ENCODE measurements around the gene AGR2.
A peak's percentile ranks its signal among the peaks of the same experiment; 100 is the strongest.
"Not testable (repeated sequence)": the region's sequence is repeated elsewhere in the genome, so short reads cannot be mapped to it uniquely, and the experiment has no call there.

Gene AGR2

DNA sequence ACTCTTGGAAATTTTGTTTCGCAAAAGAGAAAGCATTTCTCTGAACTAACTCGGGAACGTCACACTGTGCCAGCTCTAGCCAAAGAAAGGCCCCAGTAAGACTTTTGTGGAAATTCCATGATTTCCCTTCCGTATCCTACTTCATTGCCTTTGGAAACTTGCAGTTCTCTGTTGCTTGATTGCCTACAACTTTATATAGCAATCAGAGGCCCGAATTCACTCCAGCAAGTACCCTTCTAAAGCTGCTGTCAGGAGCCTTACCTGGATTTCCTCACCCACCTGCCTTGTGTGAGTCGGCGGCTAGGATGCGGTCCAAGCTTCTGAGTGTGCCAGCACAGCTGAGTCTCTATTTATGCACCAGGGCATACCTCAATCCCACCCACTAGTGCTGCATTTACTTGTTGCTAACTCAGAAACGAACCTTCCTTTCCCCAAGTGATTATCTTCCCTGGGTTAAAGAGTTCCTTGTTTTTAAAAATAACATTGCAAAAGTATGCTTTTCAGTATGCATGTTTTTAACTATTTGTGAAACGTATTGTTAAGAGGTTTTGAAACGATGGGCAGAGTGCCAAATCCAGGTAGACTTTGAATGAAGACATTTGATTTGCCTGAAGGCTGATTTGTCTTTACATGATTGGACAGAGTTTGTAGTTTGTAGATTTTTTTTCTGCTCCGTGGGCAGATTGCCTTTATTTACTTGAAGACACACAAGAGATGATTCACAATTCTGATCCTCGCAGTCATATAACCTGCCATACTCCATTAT is at the start of gene AGR2:
Gene AGR2, minus strand, starts transcription at position 326 of the 766 bp plus-strand sequence. CDS start 3,203 bp downstream, outside the sequence.
- DNase-seq: no peak

DNA sequence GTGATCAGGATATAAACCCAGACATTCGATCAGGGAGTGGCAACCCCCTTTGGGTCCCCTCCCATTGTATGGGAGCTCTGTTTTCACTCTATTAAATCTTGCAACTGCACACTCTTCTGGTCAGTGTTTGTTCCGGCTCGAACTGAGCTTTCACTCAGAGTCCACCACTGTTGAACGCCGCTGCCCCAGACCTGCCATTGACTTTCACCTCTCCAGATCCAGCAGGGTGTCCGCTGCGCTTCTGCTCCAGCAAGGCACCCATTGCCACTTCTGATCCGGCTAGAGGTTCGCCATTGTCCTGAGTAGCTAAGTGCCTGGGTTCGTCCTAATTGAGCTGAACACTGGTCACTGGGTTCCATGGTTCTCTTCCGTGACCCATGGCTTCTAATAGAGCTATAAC is 48.4 kb upstream of the AGR2 start:
- not testable (repeated sequence) for DNase-seq

- DNase-seq: peak; percentile 51
Observed at GRCh38 chr7:16851829-16852228, 47.0 kb upstream of the AGR2 start.

GRCh38 chr7:16850614-16851466 is 46.0 kb upstream of the AGR2 start:
- DNase-seq: no peak

DNA sequence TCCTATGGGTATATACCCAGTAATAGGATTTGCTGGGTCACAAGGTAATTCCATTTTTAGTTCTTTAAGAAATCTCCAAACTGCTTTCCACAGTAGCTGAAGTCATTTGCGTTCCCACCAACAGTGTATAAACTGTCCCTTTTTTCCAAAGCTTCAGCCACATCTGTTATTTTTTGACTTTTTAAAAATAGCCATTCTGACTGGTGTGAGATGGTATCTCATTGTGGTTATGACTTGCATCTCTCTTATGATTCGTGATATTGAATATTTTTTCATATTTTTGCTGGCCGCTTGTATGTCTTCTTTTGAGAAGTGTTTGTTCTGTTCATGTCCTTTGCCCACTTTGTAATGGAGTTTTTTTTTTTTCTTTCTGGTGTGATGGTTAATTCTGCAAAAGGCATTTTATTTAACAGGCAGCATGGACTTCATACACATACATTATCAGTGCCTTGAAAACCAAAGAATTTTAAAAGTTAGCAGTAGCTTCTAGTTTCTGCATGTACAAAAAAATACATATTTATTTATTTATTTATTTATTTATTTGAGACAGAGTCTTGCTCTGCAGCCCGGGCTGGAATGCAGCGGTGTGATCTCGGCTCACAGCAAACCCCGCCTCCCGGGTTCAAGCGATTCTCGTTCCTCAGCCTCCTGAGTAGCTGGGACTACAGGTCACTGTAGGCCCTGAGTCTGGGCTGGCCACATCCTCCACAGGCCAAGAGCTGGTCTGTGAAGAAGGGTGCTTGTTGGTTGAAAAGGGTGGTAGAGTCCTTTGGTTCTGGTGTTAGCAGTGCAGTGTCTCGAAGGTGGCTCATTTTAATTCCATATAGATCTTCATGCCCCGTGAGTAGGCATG is 44.7 kb upstream of the AGR2 start:
- DNase-seq: no peak

GRCh38 chr7:16847381-16847860 is 42.6 kb upstream of the AGR2 start:
- no peak for DNase-seq

- DNase-seq: no peak
Observed at GRCh38 chr7:16846601-16847165, 41.9 kb upstream of the AGR2 start.

DNA sequence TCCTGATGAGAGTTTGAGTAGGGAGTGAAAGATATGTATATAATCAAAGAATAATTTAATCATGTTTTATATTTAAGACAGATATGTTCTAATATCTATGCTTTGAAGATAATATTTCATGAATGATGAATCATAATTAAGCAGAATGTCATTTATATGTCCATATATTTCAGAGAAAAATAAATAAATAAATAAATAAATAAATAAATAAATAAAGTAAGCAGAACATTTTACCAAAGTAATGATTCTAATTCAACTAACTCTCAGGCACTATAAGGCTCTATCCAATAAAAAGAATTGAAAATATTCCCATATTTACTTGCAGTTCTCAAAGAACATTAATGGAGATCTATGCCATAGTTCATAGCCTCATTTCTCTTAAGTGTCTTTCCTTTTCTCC is 40.9 kb upstream of the AGR2 start:
- DNase-seq: no peak

DNA sequence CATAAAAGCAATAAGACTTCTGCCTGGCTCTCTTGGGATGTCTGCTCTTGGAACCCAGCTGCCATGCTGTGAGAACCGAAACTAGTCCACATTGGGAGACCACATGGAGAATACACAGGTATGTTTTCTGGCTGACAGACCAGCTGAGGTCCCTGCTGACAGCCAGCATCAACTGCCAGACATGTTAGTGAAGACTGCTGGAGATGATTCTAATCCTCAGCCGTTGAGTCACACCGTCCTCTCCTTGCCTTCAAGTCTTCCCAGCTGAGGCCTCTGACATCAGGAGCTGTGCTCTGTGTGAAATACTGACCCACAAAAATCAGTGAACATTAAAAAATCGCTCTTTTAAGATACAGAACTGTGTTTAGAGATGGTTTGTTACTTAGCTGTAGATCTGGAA is 36.9 kb upstream of the AGR2 start:
- no peak for DNase-seq

GRCh38 chr7:16840094-16840493 is 35.3 kb upstream of the AGR2 start:
- no peak for DNase-seq

DNA sequence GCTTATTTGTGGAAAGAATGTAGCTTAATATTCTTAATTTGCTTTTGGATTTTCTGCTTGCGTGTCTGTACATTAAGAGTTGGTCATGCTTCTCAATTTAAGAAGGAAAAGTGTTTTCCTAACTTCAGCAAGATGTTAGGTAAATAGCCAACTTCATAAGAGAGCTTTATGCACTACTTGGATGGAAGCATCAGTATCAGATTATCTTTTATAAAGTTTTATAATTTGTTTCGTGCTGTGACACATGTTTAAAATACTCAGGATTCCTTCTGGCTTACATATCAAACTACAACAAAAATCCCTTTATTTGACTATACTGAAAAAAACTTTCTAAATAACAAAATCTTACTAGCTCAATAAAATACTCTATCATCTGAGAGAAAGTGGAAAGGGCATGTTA is 34.8 kb upstream of the AGR2 start:
- DNase-seq: no peak

DNA sequence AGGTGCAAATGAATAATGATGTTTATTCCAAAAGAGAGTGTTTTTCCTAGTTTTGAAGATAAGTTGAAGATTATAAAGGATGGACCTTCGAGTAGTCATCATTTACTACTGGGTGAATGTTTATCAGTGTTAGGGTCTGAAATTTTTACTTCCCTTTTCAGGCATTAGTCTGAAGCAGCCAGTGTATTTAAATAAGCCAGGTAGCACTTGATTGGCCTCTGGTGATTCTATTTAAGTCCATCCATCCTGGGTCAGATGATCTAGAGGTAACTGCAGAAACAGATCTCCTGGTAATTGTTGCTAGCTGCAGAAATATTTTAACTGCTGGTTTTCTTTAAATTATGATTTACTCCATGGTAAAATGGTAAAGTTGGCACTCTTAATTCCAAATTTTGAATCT is 34.1 kb upstream of the AGR2 start:
- no peak for DNase-seq

GRCh38 chr7:16838386-16838785 is 33.6 kb upstream of the AGR2 start:
- DNase-seq: no peak

GRCh38 chr7:16836481-16836880 is 31.7 kb upstream of the AGR2 start:
- DNase-seq: no peak

GRCh38 chr7:16833373-16833772 is 28.6 kb upstream of the AGR2 start:
- DNase-seq: no peak

DNA sequence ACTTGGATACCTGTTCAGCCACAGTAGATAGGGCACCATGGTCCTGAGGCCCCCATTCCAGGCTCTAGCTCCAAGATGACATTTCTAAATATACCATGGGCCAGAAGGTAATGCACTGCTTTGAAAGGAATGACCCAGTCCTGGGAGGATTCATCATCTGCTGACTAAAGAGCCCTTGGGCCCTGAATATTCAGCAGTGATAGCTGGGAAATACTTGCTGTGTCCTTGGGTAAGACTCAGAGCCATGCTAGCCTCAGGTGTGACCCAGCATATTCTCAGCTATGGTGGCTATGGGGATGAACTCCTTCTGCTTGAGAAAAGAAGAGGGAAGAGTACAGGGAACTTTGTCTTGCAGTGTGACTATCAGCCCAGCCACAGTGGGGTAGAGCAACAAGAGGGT is 21.3 kb upstream of the AGR2 start:
- no peak for DNase-seq

GRCh38 chr7:16822029-16822428 is 17.2 kb upstream of the AGR2 start:
- DNase-seq: no peak

GRCh38 chr7:16818732-16819131 is 13.9 kb upstream of the AGR2 start:
- DNase-seq: no peak

GRCh38 chr7:16817536-16817935 is 12.7 kb upstream of the AGR2 start:
- no peak for DNase-seq

- no peak for DNase-seq
Observed at GRCh38 chr7:16816824-16817223, 12.0 kb upstream of the AGR2 start.

- DNase-seq: no peak
Observed at GRCh38 chr7:16815001-16815400, 10.2 kb upstream of the AGR2 start.

DNA sequence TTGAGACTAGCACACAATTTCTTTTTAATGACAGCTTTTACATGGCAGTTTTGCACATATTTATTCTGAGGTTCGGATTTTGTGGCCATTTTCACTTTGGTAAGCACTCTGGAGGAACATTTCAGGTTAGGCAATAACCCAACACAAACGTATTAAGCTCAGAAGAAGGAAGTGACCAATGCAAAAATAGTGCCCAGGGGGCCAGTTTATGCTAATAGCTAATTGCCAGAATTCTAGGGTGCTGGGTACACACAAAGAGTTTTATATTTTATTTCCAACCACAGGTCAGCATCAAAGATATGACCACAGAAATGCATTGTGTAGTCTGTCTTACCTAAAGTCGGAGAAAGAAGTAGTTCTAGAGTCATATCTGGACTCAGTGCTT is 8.4 kb upstream of the AGR2 start:
- no peak for DNase-seq

All from GF-D8 (cell line).